Activated CD4-positive, alpha-beta T cell treated with anti-CD3 and anti-CD28 coated beads, Interleukin-2, amount 50 U/mL, for 24 hours (primary cell): Measurements from ENCODE around the gene SCN3A.

Source experiments
- DNase-seq, 2 donors: peaks; one replicate each; pipeline ENCODE4 v3.0.0-alpha.2; 2020; ENCODE audit warnings: low read depth in 1 of 2, low spot score in 1 of 2

The SCN3A gene

GRCh38 chr2:165203689-165204559 lies at the start of gene SCN3A:
SCN3A (minus strand) TSS chr2:165204050; CDS start chr2:165176394, 27,656 bp downstream.
- no peak for DNase-seq

DNA sequence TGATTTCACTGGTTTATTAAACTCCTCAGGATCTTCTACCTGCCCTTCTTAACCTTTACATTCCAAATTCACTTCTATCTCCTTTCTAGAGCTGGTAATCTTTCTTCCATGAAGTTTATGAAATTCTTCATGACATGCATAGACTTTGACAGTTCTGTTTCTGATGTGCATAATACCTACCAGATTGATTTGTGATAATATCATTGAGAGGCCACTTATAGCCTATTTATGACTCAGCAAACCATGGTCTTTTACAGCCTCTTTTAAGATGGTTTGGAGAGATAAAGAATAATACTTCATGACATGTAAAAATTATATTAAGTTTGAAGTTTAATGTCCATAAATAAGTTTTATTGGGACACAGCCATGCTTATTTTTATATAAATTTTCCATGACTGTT lies 49.3 kb upstream of the SCN3A start:
- DNase-seq, result no peak

- no peak for DNase-seq
These were observed 47.5 kb upstream of the SCN3A start for GRCh38 chr2:165251366-165251765.

DNA sequence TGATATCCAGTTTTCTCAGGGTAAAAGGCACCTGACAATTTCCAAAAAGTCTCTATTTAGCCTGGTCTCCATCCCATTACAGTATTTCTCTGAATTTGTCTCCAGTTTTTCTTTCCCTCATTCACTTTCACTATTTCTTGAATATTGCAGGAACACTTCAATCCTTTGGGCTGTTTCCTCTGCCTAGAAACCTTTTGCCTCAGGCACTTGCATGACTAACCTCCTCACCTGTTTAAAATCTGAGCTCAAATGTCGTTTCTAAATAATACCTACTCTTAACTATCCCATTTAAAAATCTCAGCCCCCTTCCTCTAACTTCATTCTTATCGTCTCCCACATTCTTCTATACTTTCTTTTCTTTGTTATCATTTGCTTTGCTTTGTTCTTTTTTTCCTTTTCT lies 44.4 kb upstream of the SCN3A start:
- DNase-seq, result no peak

- no peak for DNase-seq
These were observed 41.4 kb upstream of the SCN3A start for GRCh38 chr2:165245081-165245793.

GRCh38 chr2:165240916-165241315 lies 37.1 kb upstream of the SCN3A start:
- DNase-seq, result no peak

DNA sequence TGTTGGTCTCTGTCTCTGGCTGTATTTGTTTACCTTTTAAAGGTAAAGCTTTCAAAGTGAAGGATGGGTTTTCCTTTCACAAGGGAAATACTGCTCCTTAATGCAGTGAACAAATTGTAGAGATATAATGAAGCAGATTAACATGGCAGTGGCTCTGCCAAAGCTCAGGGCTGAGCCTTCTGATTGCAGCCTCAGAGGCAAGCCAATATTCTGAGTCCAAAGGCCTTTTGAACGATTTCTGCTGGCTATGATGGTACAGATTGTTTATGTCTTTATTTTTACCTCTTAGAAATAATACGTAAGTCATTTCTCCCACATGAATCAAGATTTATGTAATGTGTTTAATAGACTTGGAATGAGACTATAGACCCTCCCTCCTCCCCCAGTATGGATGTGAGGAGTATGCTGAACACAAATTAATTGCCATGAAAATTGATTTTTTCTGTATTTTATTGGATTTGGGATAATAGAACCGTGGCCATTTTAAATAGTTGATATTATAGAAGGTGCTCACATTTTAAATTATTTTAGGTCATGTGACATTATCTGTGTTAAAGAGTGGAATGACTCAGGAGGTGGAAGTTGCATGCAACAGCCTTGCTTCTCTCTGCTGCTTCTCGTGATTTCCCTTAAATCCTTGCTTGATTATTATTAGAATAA lies 36.1 kb upstream of the SCN3A start:
- no peak for DNase-seq

GRCh38 chr2:165239230-165239629 lies 35.4 kb upstream of the SCN3A start, which contains the start of gene SCN2A:
SCN2A (plus strand) TSS chr2:165239414; CDS start chr2:165295824, 56,410 bp downstream.
- no peak for DNase-seq

- DNase-seq, result no peak
These were observed 34.4 kb upstream of the SCN3A start for GRCh38 chr2:165238295-165238694.

- no peak for DNase-seq
These were observed 33.2 kb upstream of the SCN3A start for GRCh38 chr2:165237056-165237455.

GRCh38 chr2:165227571-165227970 lies 23.7 kb upstream of the SCN3A start:
- no peak for DNase-seq

DNA sequence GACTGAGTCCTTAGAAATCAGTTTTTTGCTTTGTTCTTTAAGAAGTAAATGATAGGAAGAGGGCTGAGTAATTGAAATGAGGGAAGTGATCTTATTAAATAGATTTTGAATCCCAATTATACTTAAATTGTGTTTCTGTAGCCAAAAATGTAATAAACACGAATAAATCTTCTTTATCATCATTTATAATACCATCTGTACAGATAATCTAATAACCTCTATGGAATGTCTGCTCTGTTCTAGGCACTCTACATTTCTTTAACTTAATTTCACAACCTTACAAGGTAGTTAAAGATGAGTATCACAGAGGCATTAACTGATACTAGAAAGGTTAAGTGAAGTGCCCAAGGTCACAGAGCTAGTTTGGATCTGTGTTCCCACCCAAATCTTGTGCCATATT lies 21.1 kb upstream of the SCN3A start:
- no peak for DNase-seq

DNA sequence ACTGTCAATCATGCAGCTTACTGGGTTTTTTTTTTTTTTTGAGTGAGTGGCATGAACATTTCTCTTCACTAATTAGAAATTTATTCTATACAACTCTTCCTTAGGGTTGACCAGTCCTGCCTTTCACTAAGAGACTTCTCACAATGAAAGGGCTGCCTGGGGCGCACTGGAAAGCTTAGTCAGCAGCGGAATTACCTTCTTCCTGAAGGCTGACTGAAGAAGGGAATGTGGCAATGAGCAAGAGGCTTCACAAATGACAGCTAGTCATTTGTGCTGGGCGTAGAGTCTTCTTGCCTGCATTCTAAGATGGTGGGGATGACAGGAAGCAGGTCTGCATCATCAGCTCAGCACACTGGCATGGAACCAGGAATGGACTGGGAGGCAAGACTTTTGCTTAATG lies 15.6 kb upstream of the SCN3A start:
- no peak for DNase-seq

- no peak for DNase-seq
These were observed 10.2 kb upstream of the SCN3A start for GRCh38 chr2:165214093-165214492.

DNA sequence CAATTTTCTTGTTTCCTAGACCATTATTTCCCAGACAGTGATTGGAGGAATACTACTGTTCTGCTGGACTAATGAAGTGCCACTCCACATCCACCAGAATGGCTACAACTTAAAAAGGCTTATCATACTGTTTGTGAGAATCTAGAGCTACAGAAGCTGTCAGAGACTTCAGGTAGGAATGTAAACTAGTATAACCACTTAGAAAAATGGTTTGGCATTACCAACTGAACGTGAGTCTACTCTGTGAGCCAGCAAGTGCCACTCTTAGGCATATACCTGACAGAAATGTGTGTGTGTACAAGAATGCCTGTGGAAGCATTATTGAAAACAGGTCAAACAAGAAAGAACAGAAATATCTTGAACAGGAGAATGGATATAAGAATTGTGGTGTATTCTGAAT lies 4.2 kb upstream of the SCN3A start:
- no peak for DNase-seq

DNA sequence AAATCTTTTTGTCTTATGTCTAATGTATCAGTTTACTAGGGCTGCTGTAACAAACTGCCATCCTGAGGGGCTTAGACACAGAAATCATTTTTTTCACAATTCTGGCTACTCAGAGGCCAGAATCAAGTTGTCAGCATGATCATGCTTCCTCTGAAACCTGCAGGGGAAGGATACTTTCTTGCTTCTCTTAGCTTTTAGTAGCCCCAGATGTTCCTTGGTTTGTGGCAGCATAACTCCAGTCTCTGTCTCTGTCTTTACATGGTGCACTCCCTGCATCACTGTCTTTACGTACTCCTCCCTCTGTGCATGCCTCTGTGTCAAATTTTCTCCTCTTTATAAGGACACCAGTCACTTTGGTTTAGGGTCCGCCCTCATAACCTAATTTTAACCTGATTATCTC lies 2.0 kb upstream of the SCN3A start:
- DNase-seq, result no peak

GRCh38 chr2:165202239-165202638 lies 1.6 kb downstream of the SCN3A start:
- DNase-seq, result no peak

DNA sequence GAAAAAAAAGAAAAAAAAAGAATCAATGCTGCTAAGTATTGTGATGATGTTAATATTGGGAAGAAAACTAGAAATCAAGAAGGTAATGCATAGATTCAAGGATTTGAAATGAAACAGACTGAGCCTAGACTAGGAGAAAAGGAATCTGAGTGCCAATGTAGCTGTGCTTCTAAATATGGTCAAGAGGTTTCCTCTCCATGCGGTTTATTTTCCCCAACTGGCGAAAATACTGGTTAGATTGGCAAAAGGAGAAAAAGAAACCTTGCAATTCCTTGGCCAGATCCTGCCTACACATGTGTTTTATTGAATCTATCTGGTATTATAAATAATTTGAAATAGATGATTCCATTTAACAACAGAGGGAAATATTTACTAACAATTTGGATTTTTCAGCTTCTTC lies 5.7 kb downstream of the SCN3A start:
- DNase-seq, result no peak

DNA sequence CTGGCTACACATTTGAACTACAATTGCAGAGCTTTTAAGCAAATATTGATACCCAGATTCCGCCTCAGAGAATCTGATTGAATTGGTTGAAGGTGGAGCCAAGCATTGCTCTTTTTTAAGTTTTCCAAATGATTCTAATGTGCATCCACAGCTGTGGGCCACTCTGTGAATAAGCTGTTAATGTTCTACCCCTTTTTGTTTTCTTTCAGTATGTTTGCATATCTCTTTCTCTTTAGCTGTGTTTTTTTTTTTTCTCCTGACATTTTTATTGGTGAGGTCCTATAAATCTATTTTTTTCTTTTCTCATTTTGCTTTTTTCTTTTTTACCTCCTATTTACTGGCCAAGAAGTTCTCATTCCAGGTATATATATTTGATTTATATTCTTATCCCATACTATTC lies 6.5 kb downstream of the SCN3A start:
- no peak for DNase-seq

GRCh38 chr2:165196411-165196810 lies 7.4 kb downstream of the SCN3A start:
- DNase-seq, result no peak

DNA sequence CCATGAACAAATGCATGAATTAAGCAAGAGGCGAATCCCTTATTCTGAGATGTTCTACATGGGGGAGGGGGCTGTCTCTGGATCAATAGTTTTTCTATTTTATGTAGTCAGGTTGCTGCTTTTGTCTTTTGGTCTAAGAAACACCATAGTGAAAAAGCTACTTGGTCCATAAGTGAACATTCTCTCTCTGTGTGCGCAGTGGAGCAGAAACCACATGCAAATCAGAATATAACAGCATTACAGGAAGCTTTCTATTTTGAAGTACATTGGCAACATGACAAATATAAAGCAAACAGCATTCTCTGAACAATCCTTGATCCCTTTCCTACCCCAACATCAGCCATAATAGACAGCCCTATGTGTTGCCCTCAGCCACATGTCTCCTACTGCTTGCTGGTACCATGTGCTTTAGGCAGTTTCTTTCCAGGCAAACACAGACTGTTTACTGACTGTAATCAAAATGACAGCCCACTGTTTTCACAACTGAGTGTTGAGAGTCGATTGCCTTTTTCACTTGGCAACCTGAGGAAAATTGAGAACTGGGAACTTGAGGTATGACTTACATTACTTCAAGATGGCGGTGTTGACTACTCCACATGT lies 10.6 kb downstream of the SCN3A start:
- no peak for DNase-seq
